GM12878 (cell line): ENCODE results near the gene LEP. TPM values are rescaled to one million over a fixed set of nuclear protein-coding genes. Genes with fewer than 3 reads are reported as not detected.

Source experiments
- ATAC-seq: fragments of 200-7000 bp; cut with Tn5 transposase; 3 replicates; pipeline ENCODE4 v1.9.1; 2020; ENCODE audit warnings: mild to moderate bottlenecking, moderate library complexity
- BruUV-seq: library from RNA; stranded (reverse); fragments of 400-500 nt; replicated peaks from 2 replicates; lab custom pipeline; 2021; lab: Mats Ljungman, UMichigan
- CTCF ChIA-PET: fragments of 300-600 bp; sonication (Branson Sonifier 250); formaldehyde crosslinking; extraction: SDS; loops from one replicate; lab custom pipeline; 2021; ENCODE audit warnings: inconsistent platforms; lab: Yijun Ruan, JAX
- POLR2A ChIA-PET: fragments of 350-600 bp; formaldehyde crosslinking; extraction: SDS; loops from one replicate; lab custom pipeline; 2021; ENCODE audit warnings: inconsistent platforms; lab: Charles Lee
- RAD21 ChIA-PET: fragments of 300-600 bp; sonication (Branson Sonifier 250); formaldehyde crosslinking; loops from one replicate; lab custom pipeline; 2023; ENCODE audit warnings: antibody characterized with exemption; ENCODE audit not compliant: unreplicated experiment; lab: Charles Lee
- SMC1A ChIA-PET: fragments of 300-600 bp; sonication (Branson Sonifier 250); formaldehyde crosslinking; loops from one replicate; lab custom pipeline; 2023; ENCODE audit not compliant: unreplicated experiment, uncharacterized antibody; lab: Charles Lee
- DNase-seq: peaks from one replicate; pipeline ENCODE4 v3.0.0-alpha.2; 2011; ENCODE audit warnings: low read depth, low spot score
- FAIRE-seq: peaks from 3 replicates; lab custom pipeline; 2011; peaks lifted over from hg19 to GRCh38; lab: Jason Lieb, UNC
- H2AFZ ChIP-seq: 2 replicates; pipeline ENCODE4 v1.6.0; 2011; ENCODE audit warnings: low read depth, low read length, control low read depth; ENCODE audit not compliant: control insufficient read depth
- H3K27ac ChIP-seq: 2 replicates; pipeline ENCODE4 v1.5.1; 2011; ENCODE audit warnings: control low read depth; ENCODE audit not compliant: control insufficient read depth, insufficient read depth
- H3K27me3 ChIP-seq, 2 experiments: replicated peaks in 1 of 2; 2 replicates each; pipeline versions ENCODE4 v1.6.0 to v1.6.1; 2011; ENCODE audit warnings: low read length in 1 of 2; ENCODE audit not compliant: control insufficient read depth in 2 of 2, insufficient read depth in 2 of 2
- H3K36me3 ChIP-seq, 2 experiments: 2 replicates each; pipeline ENCODE4 v1.5.1; 2011; ENCODE audit warnings: low read length in 1 of 2; ENCODE audit not compliant: control insufficient read depth in 2 of 2, insufficient read depth in 2 of 2
- H3K4me1 ChIP-seq: 2 replicates; pipeline ENCODE4 v1.6.1; 2011; ENCODE audit warnings: mild to moderate bottlenecking, low read length, moderate library complexity, mixed read lengths; ENCODE audit not compliant: control insufficient read depth, insufficient read depth
- H3K4me2 ChIP-seq: 2 replicates; pipeline ENCODE4 v1.6.0; 2011; ENCODE audit warnings: control low read depth; ENCODE audit not compliant: control insufficient read depth, insufficient read depth
- H3K4me3 ChIP-seq: fragments of 200-600 bp; sonication (generic); 2 replicates; pipeline ENCODE4 v1.5.1; 2016
- H3K79me2 ChIP-seq: 2 replicates; pipeline ENCODE4 v1.6.0; 2011; ENCODE audit warnings: low read length; ENCODE audit not compliant: control insufficient read depth, insufficient read depth
- H3K9ac ChIP-seq: 2 replicates; pipeline ENCODE4 v1.8.0; 2011; ENCODE audit warnings: low read length, control low read depth, mixed read lengths; ENCODE audit not compliant: control insufficient read depth, insufficient read depth
- H3K9me3 ChIP-seq: replicated peaks from 3 replicates; pipeline ENCODE4 v1.5.1; 2011; ENCODE audit warnings: mild to moderate bottlenecking, low read length; ENCODE audit not compliant: control insufficient read depth, insufficient read depth
- H4K20me1 ChIP-seq: 2 replicates; pipeline ENCODE4 v1.6.0; 2011; ENCODE audit not compliant: control insufficient read depth, insufficient read depth
- ATF7 ChIP-seq: fragments of 450-650 bp; IDR thresholded peaks from 2 replicates; pipeline ENCODE4 v1.6.1; 2016; ENCODE audit warnings: low read depth, mild to moderate bottlenecking
- BCL11A ChIP-seq: IDR thresholded peaks from 2 replicates; pipeline ENCODE4 v1.6.1; 2011; ENCODE audit warnings: low read depth, low read length
- CBX3 ChIP-seq: fragments of 200-600 bp; sonication (generic); IDR thresholded peaks from 2 replicates; pipeline ENCODE4 v1.6.1; 2016; ENCODE audit warnings: low read depth, borderline replicate concordance
- EGR1 ChIP-seq, 2 experiments: IDR thresholded peaks; 1 replicate in 1 of 2; 2 replicates in 1 of 2; pipeline ENCODE4 v1.6.1; 2011 to 2012; ENCODE audit warnings: low read depth in 2 of 2, low read length in 2 of 2, borderline replicate concordance in 1 of 2, mild to moderate bottlenecking in 1 of 2, moderate library complexity in 1 of 2
- ESRRA ChIP-seq: IDR thresholded peaks from 2 replicates; pipeline ENCODE4 v1.6.1; 2012; ENCODE audit warnings: mild to moderate bottlenecking, low read length, improper control_type of control experiment
- ETV6 ChIP-seq, 2 experiments: fragments of 450-650 bp in 1 of 2; IDR thresholded peaks in 1 of 2; conservative IDR thresholded peaks in 1 of 2; 2 replicates each; pipeline ENCODE4 v1.6.1; 2014; ENCODE audit warnings: antibody characterized with exemption in 1 of 2, borderline replicate concordance in 1 of 2, low read depth in 1 of 2, mild to moderate bottlenecking in 1 of 2, moderate library complexity in 1 of 2
- GATAD2B ChIP-seq: fragments of 450-650 bp; conservative IDR thresholded peaks from 2 replicates; pipeline ENCODE4 v1.6.1; 2017; ENCODE audit warnings: low read depth, mild to moderate bottlenecking, moderate library complexity
- KAT2A ChIP-seq: conservative IDR thresholded peaks from 2 replicates; pipeline ENCODE4 v1.6.1; 2011; ENCODE audit warnings: low read depth, low read length; ENCODE audit not compliant: control insufficient read depth
- KDM1A ChIP-seq: fragments of 200-600 bp; sonication (generic); IDR thresholded peaks from 2 replicates; pipeline ENCODE4 v1.6.1; 2016; ENCODE audit warnings: borderline replicate concordance
- NFXL1 ChIP-seq: fragments of 450-650 bp; IDR thresholded peaks from 2 replicates; pipeline ENCODE4 v1.6.1; 2017; ENCODE audit warnings: antibody characterized with exemption, mild to moderate bottlenecking, borderline replicate concordance
- NR2C1 ChIP-seq: fragments of 450-650 bp; IDR thresholded peaks from 2 replicates; pipeline ENCODE4 v1.6.1; 2017; ENCODE audit warnings: antibody characterized with exemption, mild to moderate bottlenecking, moderate library complexity
- SMAD5 ChIP-seq: IDR thresholded peaks from 2 replicates; pipeline ENCODE4 v1.6.1; 2016; ENCODE audit warnings: antibody characterized with exemption, low read depth
- STAT3 ChIP-seq: IDR thresholded peaks from 2 replicates; pipeline ENCODE4 v1.6.1; 2011; ENCODE audit warnings: low read depth, low read length, improper control_type of control experiment
- TCF7 ChIP-seq: IDR thresholded peaks from 2 replicates; pipeline ENCODE4 v1.6.1; 2014; ENCODE audit warnings: antibody characterized with exemption, borderline replicate concordance
- WGBS: methylation state at CpG from one replicate; pipeline ENCODE4 v1.1.6; 2016; ENCODE audit warnings: low lambda C conversion rate; ENCODE audit not compliant: insufficient replicate concordance, insufficient coverage; ENCODE audit errors: missing lambda C conversion rate; 5-methylcytosine and 5-hydroxymethylcytosine counted together
- in situ Hi-C: fragments of 300-500 bp; cut with MboI; formaldehyde crosslinking; loops from 9 replicates; pipeline ENCODE4 v1.14.3; 2018; ENCODE audit warnings: mixed read lengths
- intact Hi-C: fragments of 100-400 bp; cut with micrococcal nuclease; formaldehyde crosslinking; loops from one replicate; pipeline ENCODE4 v1.14.2; 2022; ENCODE audit not compliant: unreplicated experiment
- polyA plus RNA-seq, 11 experiments: library from polyadenylated mRNA; depleted of rRNA in 4 of 11; unstranded in 6 of 11; stranded (reverse) in 5 of 11; fragments of >200 nt; fragmentation: Nextera tagmentation in 4 of 11; fragmentation: Illumina TruSeq in 1 of 11; extraction: Ambion mirVana in 4 of 11; extraction: Trizol in 1 of 11; gene quantifications; 1 replicate in 1 of 11; 2 replicates in 10 of 11; pipeline versions ENCODE4 v1.2.1 to v1.2.3, GENCODE V29; 2011 to 2016; ENCODE audit warnings: inconsistent platforms in 2 of 11, missing spikeins in 2 of 11, low read depth in 1 of 11
- total RNA-seq, 4 experiments: library from RNA; depleted of rRNA in 3 of 4; stranded (reverse); fragments of >200 nt in 3 of 4; fragmentation: Illumina TruSeq in 1 of 4; extraction: Trizol in 1 of 4; gene quantifications; 2 replicates each; pipeline versions ENCODE4 v1.2.1 to v1.2.3, GENCODE V29; 2013 to 2021
- TF ChIP-seq, protein P1 (sequence below): IDR thresholded peaks from 2 replicates; pipeline ENCODE4 v1.6.1; 2011; ENCODE audit warnings: low read depth, low read length, improper control_type of control experiment, borderline replicate concordance
- TF ChIP-seq, protein P2 (sequence below): fragments of 450-650 bp; conservative IDR thresholded peaks from 2 replicates; pipeline ENCODE4 v1.6.1; 2017; ENCODE audit warnings: mild to moderate bottlenecking, moderate library complexity
- TF ChIP-seq, protein P3 (sequence below): fragments of 450-650 bp; IDR thresholded peaks from 2 replicates; pipeline ENCODE4 v1.6.1; 2017; ENCODE audit warnings: mild to moderate bottlenecking, moderate library complexity

LEP gene
- total and polyA plus RNA-seq, 10 of the 15 experiments (the other 5 are each of a cell fraction or from before 2014, with no cell fraction given): not detected

DNA sequence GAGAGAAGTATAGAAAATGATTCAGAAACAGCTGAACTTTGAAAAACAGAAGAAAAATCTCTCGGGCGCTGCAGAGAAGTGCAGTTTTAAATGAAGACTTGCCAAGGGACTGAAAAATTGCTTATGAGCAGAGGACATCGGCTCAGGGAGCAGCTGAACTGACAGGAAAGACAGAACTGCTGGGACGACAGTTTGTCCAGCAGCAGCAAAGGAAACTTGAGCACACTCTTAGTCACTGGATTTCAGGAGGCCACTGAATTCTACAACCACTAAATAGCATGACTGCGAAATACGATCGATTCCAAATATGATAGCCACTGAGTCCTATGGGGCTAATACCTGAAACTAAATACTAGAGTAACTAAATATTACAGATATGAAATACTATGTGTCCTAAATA, 43.0 kb downstream of the LEP start:
- H3K4me1 ChIP-seq: no peaks in the 10 kb centered on the region
- intact Hi-C loops (no loop called here), in situ Hi-C loops (no loop called here)
- H3K4me2 ChIP-seq: no peak overlapping the region
- no peak overlapping the region for H3K27ac ChIP-seq
- no peaks in the 10 kb centered on the region for H4K20me1 ChIP-seq
- FAIRE-seq (no peak), DNase-seq (no peak), ATAC-seq (no peak)
- no peak overlapping the region for H3K4me3 ChIP-seq
- ChIA-PET RAD21 (no interaction called here), SMC1A (no interaction called here), POLR2A (no interaction called here), CTCF (no interaction called here)
- H3K9ac ChIP-seq: no peak overlapping the region
- WGBS: 75% methylated on average over 7 of the region's 7 CpGs
- H3K27me3 ChIP-seq: no peaks in the 10 kb centered on the region
- no peak for TF ChIP-seq KAT2A
- TF ChIP-seq ATF7: no peak
- TF ChIP-seq, protein P1, sequence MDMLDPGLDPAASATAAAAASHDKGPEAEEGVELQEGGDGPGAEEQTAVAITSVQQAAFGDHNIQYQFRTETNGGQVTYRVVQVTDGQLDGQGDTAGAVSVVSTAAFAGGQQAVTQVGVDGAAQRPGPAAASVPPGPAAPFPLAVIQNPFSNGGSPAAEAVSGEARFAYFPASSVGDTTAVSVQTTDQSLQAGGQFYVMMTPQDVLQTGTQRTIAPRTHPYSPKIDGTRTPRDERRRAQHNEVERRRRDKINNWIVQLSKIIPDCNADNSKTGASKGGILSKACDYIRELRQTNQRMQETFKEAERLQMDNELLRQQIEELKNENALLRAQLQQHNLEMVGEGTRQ: no peak
- TF ChIP-seq BCL11A: no peak
- TF ChIP-seq EGR1 (IDR thresholded peaks at IDR 0.05; ENCODE audit: borderline replicate concordance in 1 of 2, low read depth in 2 of 2, low read length in 2 of 2): no peak
- TF ChIP-seq, protein P2, sequence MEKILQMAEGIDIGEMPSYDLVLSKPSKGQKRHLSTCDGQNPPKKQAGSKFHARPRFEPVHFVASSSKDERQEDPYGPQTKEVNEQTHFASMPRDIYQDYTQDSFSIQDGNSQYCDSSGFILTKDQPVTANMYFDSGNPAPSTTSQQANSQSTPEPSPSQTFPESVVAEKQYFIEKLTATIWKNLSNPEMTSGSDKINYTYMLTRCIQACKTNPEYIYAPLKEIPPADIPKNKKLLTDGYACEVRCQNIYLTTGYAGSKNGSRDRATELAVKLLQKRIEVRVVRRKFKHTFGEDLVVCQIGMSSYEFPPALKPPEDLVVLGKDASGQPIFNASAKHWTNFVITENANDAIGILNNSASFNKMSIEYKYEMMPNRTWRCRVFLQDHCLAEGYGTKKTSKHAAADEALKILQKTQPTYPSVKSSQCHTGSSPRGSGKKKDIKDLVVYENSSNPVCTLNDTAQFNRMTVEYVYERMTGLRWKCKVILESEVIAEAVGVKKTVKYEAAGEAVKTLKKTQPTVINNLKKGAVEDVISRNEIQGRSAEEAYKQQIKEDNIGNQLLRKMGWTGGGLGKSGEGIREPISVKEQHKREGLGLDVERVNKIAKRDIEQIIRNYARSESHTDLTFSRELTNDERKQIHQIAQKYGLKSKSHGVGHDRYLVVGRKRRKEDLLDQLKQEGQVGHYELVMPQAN: no peak
- no peak for TF ChIP-seq KDM1A
- TF ChIP-seq, protein P3, sequence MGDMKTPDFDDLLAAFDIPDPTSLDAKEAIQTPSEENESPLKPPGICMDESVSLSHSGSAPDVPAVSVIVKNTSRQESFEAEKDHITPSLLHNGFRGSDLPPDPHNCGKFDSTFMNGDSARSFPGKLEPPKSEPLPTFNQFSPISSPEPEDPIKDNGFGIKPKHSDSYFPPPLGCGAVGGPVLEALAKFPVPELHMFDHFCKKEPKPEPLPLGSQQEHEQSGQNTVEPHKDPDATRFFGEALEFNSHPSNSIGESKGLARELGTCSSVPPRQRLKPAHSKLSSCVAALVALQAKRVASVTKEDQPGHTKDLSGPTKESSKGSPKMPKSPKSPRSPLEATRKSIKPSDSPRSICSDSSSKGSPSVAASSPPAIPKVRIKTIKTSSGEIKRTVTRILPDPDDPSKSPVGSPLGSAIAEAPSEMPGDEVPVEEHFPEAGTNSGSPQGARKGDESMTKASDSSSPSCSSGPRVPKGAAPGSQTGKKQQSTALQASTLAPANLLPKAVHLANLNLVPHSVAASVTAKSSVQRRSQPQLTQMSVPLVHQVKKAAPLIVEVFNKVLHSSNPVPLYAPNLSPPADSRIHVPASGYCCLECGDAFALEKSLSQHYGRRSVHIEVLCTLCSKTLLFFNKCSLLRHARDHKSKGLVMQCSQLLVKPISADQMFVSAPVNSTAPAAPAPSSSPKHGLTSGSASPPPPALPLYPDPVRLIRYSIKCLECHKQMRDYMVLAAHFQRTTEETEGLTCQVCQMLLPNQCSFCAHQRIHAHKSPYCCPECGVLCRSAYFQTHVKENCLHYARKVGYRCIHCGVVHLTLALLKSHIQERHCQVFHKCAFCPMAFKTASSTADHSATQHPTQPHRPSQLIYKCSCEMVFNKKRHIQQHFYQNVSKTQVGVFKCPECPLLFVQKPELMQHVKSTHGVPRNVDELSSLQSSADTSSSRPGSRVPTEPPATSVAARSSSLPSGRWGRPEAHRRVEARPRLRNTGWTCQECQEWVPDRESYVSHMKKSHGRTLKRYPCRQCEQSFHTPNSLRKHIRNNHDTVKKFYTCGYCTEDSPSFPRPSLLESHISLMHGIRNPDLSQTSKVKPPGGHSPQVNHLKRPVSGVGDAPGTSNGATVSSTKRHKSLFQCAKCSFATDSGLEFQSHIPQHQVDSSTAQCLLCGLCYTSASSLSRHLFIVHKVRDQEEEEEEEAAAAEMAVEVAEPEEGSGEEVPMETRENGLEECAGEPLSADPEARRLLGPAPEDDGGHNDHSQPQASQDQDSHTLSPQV: no peak
- TF ChIP-seq ETV6 (conservative IDR thresholded peaks at IDR 0.05 in 1 of 2, IDR thresholded peaks at IDR 0.05 in 1 of 2; ENCODE audit: borderline replicate concordance in 1 of 2, low read depth in 1 of 2): no peak
- no peak for TF ChIP-seq NFXL1
- no peak for TF ChIP-seq ESRRA
- no peak for TF ChIP-seq TCF7
- no peak for TF ChIP-seq CBX3
- no peak for TF ChIP-seq GATAD2B
- TF ChIP-seq SMAD5: no peak
- TF ChIP-seq STAT3: no peak
- TF ChIP-seq NR2C1: no peak
- no peaks in the 10 kb centered on the region for H3K36me3 ChIP-seq
- no TSS peak for BruUV-seq
- H3K9me3 ChIP-seq: peaks cover 2% of the 10 kb centered on the region; the same call in 1 of the 3 replicates
- H3K79me2 ChIP-seq: no peaks in the 10 kb centered on the region
- no peak overlapping the region for H2AFZ ChIP-seq
